Activated CD8-positive, alpha-beta memory T cell treated with anti-CD3 and anti-CD28 coated beads for 48 hours (primary cell): ENCODE results near the gene KDM3B.
"Not testable (repeated sequence)": the region's sequence is repeated elsewhere in the genome, so short reads cannot be mapped to it uniquely, and the experiment has no call there.

Source experiments
- DNase-seq, 3 experiments: peaks; one replicate each; pipeline ENCODE4 v3.0.0-alpha.2; 2020; ENCODE audit warnings: low read depth in 2 of 3, low spot score in 2 of 3

KDM3B gene, protein sequence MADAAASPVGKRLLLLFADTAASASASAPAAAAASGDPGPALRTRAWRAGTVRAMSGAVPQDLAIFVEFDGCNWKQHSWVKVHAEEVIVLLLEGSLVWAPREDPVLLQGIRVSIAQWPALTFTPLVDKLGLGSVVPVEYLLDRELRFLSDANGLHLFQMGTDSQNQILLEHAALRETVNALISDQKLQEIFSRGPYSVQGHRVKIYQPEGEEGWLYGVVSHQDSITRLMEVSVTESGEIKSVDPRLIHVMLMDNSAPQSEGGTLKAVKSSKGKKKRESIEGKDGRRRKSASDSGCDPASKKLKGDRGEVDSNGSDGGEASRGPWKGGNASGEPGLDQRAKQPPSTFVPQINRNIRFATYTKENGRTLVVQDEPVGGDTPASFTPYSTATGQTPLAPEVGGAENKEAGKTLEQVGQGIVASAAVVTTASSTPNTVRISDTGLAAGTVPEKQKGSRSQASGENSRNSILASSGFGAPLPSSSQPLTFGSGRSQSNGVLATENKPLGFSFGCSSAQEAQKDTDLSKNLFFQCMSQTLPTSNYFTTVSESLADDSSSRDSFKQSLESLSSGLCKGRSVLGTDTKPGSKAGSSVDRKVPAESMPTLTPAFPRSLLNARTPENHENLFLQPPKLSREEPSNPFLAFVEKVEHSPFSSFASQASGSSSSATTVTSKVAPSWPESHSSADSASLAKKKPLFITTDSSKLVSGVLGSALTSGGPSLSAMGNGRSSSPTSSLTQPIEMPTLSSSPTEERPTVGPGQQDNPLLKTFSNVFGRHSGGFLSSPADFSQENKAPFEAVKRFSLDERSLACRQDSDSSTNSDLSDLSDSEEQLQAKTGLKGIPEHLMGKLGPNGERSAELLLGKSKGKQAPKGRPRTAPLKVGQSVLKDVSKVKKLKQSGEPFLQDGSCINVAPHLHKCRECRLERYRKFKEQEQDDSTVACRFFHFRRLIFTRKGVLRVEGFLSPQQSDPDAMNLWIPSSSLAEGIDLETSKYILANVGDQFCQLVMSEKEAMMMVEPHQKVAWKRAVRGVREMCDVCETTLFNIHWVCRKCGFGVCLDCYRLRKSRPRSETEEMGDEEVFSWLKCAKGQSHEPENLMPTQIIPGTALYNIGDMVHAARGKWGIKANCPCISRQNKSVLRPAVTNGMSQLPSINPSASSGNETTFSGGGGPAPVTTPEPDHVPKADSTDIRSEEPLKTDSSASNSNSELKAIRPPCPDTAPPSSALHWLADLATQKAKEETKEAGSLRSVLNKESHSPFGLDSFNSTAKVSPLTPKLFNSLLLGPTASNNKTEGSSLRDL (N-terminal part only)

DNA sequence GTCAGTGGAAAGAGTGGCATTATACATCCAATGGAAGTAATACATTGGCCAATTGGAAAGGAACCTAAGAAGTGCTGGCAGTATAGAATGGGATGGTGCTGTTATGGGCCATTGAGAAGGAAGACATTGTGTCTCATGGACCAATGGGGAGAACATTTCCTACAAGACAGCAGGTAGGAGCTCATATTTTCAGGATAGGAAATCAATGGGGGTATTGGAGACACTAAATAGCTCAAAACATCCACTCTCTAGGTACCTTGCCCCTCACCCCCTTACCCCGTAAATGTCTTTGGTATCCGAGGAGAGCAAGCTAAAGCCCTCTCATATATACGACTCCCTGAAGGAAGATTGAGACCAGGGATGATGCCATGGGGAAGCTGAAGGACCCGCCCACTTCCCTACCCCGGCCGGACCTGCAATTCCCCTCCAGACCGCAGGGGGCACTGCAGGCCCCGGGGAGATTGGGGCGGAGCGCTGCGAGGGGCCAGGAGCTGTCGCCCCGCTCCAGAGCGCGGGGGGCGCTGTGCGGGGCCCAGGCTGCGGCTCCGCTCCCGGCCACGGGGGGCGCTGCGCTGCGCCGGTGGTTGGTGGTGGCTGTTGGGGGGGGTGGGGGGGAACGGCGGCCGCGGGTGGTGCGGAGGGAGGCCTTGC, at the start of gene KDM3B:
KDM3B (plus strand) TSS at position 615 of the 651 bp plus-strand sequence. CDS start 111 bp downstream, outside the sequence.
- DNase-seq: peak; percentile 93 to 95 (median 95)

DNA sequence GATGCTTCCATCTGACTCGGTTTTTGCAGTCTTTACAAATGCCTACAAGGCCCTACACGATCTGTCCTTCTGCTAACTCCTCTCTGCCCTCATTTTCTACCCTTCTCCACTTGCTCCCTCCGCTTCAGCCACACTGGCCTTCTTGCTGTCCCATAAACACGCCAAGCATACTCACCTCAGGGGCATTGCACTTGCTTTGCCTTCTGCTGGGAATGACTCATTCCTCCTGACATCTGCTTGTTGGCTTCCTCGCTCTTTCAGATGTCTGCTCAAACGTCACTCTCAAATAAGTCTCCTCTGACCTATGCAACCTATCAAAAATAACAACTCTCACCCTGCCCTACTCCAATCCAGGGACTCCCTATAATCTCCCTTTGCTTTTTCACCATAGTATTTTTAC, 49.1 kb upstream of the KDM3B start:
- no peak for DNase-seq

DNA sequence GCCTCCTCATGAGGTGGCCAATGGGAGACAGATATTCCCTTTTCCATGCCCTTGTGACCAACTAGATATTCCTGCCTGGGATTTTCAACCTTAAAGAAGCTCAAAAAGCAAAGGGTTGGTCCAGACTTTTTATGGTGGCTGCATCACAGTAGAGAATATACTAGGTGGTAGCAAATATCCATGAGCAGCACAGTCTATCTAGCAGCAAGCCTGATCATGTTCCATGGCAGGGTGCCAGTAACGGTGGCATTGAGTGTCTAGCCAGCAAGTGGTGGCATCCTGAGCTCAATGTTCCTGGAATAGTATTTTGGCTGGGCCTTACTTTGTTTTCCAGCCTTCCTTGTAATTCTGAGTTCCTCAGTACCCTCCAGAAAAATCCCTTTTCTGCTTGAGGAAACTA, 46.7 kb upstream of the KDM3B start:
- DNase-seq: no peak

DNA sequence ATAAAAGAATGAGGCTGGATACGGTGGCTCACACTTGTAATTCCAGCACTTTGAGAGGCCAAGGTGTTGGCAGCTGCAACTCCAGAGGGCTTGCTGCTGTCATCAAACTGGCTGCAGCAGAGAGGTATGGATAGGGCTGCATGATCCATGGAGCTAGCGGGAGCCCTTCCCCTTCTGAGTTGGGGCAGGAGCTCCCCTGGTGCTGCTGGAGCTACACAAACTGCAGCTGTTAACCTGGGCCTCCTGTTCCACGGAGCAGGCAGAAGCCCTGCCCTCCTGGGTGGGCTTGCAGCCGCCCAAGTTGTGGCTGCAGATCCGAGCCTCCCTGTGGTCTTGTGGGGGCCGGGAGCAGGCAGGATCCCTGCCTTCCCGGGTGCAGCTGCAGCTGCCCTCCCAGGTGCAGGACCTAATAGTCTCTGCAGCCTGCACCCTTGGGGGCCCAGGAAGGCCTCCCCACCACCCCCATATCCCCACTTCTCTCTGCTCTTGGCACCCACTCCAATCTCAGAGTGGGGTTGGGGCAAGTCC, 36.7 kb upstream of the KDM3B start:
- no peak for DNase-seq

DNA sequence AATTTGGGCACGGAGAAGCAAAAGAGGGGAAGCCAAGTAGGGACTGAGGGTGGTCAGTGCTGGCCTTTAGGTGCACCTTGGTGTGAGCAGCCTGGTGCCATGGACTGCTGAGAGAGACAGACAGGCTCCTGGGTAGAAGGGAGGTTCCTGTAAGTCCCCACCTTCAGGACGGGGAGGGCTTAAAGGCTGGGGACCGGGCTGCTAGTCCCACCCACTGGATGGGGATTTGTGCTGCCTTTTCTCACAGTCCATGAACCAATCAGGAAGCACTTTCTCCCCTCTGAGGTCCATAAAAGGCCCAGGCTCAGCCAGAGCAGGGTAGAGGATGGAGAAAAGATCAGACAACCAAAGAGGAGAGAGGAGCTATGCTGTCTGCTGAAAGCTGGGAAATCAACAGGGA, 36.1 kb upstream of the KDM3B start:
- no peak for DNase-seq

DNA sequence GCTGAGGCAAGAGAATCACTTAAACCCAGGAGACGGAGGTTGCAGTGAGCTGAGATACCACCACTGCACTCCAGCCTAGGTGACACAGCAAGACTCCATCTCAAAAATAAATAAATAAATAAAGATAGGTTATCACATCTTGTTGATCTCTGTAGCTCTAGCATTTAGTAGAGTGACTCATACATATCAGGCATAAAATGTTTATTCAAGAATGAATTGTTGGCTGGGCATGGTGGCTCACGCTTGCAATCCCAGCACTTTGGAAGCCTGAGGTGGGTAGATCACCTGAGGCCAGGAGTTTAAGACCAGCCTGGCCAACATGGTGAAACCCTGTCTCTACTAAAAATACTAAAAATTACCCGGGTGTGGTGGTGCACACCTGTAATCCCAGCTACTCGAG, 34.3 kb upstream of the KDM3B start:
- DNase-seq: not testable (repeated sequence)

DNA sequence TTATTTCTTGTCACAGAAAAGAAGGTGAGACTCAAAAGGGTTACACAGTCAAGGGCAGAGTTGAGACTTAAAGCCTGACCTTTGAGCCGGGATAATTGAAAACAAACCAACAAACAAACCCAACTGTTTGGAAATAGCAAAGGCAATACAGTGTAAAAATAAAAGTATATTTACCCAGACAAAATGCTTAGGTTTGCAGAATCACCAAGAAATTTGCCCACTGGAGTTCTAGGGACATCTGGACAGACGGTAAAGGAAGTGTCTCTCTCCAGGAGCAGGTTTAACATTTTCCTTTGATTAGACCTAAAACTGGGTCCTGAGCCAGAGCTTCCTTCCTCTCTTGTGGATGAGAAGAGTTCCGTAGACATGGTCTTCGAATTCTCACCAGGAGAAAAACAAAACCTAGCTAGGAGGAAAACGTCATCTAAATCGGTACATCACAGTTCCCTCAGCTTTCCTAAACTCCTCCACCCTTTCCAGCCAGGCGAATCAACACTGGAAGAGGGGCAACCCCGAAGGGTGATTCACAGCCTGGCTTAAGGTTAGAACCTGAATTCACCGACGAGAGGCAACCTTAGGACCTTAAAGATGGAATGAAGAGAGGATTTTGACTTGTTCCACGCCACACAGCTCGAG, 21.6 kb upstream of the KDM3B start:
- no peak for DNase-seq

DNA sequence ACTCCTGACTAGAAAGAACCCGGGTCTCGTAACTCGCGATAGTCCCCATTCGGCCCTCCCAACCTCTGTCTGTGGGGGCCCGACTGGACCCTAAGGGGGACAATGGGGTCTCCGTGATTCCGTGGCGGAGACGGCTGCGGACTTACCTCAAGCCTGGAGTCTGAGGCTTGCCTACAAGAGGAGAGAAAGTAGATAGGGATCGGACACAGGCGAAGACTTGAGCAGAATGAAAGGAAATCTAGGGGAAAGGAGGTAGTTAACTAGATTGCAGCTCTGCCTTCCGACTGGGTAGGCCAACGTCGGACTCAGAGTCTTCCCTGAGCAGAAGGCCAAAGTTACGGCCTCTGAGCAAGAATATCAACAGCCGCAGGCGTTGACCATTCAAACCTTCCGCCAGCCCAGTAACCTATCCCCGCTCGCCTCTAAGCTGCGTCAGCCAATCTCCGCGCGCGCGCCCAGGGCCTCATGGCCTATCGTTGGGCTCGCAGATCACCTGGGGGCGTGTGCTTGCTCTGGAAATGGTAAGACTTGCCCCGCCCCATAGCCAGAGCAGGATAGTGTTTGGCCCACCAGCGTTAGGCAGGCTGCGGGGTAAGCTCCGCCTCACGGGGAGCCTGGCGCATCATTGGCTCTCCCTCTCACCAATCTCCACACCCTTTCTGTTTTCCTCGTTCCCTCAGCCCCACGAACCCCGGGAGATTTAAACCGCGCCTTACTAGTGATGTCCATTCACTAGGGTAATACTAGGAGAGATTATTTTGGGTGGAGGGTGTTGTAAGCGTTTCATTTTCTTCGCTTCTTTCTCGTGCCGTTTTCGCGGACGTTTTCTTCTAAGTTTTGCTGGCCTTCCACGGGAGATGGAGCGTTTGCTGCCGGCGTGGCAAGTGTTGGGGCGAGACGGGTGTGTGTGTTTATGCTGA, 20.8 kb upstream of the KDM3B start, which contains the start of gene CDC25C:
CDC25C (minus strand) TSS at position 356 of the 920 bp plus-strand sequence. CDS start 624 bp downstream, outside the sequence.
- peak; percentile 86 to 91 (median 89) for DNase-seq

DNA sequence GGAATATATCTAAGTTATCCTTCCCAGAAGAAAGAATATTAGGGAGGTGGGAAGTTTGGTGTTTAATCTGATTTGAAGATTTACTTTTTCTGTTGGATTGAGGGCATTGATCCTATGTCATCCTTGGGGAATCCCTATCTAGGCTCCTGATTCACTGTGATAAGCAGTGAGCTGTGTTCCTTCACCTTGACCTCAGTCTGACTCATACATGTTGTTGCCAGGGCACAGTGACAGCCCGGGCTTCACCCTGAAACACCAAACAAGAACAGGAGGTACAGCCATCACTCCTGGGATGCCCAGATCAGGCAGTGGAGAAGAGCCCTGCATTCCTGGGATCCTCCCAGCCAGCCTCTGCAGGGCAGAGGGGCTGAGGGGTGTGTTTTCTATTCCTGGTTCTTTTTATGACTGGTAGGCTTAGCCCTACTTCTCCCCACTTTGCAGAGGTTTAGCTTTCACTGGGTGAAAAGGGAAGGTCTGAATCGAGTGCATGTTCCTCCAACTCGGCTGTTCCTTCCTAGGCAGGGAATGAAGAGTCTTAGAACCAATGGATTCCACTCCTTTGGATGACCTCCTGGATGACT, 17.5 kb upstream of the KDM3B start:
- no peak for DNase-seq

DNA sequence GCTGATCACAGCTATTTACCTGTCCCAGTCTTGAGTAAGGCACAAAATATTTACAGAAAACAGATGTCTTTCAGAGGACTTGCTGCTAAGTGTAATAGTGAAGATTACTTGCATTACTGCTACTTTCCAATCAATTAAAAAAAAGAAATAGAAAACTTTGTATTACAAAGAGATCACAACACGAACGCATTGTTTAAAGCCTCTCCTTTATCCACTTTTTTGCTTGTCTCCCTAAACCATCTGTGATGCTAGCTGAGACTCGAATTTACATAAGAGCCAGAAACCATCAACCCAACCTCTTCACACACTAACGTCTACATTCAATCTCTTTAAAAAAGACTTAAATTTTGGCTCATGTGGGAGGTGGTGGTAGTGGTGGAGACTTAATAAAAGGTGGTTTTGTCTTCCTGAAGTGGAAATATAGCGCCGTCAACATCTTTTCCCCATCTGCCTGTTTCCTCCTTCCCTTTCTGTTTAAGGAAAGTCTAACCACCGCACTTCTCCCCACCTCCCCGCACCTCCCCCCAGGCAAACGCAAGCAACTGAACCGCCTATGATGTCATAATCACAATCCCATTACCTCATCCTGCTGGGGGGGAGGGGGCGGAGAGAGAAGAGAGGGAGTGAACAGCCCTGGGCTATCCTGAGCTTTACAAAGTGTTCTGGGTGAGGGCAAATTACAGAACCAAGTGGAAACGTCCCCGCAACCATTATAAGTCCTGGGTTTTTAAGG, 15.4 kb upstream of the KDM3B start:
- DNase-seq: no peak

DNA sequence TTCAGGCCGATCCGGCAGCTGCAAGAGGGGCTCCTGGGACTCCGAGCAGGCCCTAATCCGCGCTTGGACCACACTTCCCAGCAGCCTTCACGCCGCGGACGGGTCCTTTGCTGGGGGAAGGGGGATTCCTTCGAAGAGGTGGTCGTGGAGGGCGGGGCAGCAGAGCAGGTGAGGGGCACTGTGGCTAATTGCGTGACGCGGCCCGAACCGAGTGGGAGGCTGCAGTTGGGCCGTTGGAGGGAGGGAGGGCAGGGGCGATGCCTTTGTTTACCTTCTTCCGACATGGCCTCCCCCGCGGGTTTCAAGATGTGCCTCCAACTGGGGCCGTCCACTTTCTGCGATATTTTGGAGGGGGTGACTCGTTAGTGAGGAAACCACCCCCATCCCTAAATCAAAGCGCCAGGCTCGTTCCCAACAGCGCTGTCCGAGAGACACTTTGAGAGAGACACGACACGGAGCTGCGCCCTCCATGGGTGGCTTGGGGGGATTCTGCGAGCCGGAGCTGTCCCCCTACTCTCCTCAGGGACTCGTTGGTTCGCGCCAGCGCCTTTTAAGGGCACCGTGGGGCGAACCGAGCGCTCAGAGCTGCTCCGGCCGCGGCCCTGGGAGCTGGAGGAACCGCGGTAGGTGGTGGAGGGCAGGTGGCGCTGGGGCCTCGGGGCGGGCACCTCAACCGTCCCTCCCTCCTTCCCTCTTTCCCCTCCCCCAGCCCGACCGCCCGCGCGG, 14.6 kb upstream of the KDM3B start, which contains the start of gene FAM53C:
FAM53C (plus strand) TSS at position 582 of the 726 bp plus-strand sequence. CDS start 3,070 bp downstream, outside the sequence.
- peak; percentile 84 to 98 (median 94) for DNase-seq

DNA sequence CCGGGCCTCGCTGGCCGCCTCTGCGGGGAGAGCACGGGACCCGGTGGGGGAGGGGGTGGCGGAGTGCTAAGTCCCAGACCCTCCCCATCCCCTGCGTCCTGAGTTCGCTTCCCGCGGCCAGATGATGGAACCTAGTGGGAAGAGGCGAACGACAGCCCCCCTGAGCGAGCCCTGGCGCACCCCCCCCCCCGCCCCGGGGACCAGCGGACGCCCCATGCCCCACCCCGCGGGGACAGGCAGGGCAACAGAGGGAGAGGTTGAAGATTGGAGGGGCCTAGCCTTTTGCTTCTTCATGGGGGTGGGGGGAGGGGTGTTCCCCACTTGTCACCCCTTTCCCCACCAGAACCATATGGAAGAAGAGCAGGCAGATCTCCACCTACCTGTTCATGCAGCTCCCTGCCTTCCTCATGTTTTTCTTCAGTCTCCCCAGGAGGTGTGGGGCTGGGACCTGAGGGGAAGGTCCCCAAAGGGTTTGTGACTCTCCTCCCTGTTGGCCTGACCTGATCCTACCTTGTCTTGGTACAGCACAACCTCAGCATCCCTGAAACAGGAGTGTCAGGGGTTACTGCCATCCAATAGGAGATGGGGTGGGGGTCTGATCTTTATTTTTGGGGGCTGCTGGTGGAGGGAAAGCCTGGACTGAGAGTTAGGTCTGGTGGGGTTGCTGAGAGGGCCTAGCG, 13.9 kb upstream of the KDM3B start:
- DNase-seq: no peak

DNA sequence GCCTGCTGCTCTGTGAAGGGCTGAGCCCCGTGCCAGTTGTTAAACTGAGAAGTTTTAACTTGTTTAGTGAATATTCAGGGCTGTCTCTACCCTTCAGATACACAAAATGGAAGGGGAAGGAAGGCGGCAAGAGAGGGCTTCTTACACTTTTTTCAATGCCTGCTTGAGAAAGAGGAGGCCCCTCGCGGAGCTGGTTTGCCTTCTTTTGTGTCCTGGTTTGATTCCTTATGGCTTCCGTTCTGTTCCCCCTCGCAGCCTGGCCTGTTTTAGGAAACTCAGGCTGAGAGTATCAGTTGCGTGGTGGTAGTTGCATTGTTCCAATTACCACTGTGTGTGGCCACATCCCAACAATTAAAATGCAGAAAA, 13.4 kb upstream of the KDM3B start:
- no peak for DNase-seq

DNA sequence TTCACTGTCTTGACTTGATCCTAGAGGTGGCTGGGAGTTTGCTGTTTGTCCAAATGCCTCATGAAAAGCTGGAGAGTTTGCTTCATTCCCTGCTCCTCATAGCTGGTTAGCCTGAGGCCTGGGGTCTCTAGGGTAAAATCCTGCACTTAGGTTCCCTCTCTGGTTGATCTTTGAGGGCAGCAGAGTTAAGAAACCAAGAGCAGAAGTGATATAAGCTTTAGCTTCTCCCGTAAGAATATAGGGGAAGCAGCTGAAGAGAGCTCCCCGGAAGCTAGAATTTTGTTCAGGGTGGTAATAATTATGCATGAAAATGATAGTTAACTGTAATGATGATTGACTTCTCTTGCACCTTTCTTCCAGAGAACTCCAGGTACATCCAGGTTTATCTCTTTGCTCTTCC, 13.0 kb upstream of the KDM3B start:
- DNase-seq: no peak

DNA sequence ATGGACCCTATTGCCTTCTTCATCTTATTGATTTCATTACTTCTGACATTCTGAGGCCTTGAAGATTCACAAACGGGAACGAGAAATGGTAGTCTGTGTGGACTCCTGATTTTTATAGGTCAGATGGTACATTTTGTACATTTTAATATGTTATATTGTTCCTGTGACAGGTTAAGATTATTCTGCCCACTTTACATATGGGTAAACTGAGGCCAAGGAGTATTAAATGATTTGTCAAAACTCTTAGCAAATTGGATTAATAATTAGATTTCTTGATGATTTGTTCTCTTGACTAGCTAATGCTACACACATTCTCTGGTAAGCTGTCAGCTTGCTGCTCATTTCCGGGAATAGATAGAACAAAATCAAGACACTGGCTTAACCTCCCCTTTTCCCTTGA, 12.5 kb upstream of the KDM3B start:
- DNase-seq: no peak

DNA sequence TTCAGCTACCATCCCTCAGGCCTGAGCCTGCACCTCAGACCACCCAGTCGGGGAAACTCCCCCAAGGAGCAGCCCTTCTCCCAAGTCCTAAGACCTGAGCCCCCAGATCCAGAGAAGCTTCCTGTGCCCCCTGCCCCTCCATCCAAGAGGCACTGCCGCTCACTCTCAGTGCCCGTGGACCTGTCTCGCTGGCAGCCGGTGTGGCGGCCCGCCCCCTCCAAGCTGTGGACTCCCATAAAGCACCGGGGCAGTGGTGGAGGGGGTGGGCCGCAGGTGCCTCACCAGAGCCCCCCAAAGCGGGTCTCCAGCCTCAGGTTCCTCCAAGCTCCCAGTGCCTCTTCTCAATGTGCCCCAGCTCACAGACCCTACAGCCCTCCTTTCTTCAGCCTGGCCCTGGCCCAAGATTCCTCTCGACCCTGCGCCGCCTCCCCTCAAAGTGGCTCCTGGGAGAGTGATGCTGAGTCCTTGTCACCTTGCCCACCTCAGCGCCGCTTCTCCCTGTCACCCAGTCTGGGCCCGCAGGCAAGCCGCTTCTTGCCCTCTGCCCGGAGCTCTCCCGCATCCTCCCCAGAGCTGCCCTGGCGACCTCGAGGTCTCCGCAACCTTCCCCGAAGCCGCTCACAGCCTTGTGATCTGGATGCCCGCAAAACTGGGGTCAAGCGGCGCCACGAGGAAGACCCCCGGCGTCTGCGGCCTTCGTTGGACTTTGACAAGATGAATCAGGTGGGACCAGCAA, 7.4 kb upstream of the KDM3B start:
- no peak for DNase-seq
